Occipital lobe (tissue), 2 donors: ENCODE measurements around the gene SMIM38. TPM values are rescaled to one million over a fixed set of nuclear protein-coding genes. Genes with fewer than 3 reads are reported as not detected.

Experiments
- DNase-seq: peaks from one replicate; lab custom pipeline; 2025; lab: John Stamatoyannopoulos, UW
- total RNA-seq: library from RNA; depleted of rRNA; stranded (reverse); fragments of >200 nt; gene quantifications from one replicate; pipeline ENCODE4 v1.2.3, GENCODE V29; 2014

The SMIM38 gene
- 0.78 TPM for total RNA-seq

DNA sequence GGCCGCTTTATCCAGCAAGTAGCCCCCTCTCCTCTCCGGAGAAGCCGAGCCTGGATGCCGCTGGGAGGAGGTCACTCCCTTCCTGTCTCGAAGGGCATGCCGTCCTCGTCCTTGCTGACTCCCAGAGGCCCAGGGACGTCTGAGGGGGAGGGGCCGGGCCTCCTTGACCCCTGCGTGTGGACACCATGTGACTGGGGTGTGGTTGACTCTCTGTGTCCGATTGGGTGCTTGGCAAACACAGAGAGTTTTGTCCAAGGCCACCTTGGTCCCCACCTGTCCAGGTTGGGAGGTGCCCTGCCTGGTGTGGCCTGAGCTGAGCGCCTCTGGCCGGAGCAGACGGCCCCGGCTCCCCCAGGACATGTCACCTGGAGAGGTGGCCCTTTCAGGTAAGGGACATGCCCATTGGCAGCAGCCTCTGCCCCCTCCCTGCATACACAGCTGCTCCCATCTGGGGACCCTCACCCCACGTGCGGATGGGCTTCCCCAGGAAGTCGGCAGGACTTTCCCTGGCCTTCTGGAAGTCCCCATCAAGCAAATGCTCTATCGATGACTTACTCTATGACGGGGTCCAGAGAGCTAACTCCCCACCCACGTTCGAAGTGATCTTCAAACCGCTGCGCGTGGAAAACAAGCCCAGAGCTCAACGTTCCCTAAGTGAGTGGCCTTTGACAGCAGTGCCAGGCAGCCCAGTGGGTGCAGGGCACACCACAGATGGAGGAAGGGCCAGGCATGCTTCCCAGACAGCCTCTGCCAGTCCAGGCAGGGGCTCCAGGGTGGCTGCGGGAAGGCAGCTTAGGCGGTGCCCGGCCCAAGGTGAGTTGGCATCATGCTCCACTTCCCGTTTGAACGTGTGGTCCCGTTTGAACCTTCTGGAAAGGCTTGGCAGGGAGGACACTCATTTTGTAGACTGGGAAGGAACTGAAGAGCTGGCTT is at the start of gene SMIM38:
Gene SMIM38, plus strand, starts transcription at position 634 of the 933 bp plus-strand sequence. CDS start 1,912 bp downstream, outside the sequence.
- DNase-seq = no peak

DNA sequence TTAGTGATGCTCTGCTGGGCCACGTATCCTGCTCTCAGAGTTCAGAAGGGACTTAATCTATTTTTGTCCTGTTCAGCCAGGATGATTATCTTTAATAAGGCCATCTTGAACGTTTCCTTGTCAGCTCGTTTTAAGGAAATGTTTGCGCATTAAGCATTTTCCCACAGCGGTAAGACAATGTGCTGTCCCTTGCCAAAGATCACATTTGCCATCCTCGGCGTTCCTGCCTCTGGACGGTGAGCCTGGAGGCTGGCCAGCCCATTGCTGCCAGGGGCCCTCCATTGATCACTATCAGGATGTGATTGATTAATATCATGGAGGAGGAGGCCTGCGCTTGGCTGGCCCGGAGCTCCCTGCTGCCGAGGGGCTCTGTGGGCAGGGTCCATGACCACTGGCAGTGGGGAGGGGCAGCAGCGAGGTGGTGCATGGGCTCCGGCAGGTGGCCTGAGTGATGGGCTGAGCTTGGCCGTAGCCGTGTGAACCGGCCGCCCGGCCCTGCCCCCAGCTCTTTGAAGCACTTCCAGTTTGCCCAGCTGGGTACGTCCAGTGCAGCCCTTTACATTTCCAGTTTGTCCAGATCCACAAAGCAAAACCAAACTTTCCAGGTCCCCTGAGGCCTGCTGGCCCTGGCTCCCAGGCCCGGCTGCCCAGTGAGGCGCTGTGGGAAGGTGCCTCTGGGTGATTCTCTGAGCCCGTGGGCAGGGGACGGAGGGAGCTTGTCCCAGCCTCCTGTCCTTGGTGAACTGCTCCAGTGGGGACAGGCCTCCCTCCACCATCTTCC is 49.5 kb upstream of the SMIM38 start:
- DNase-seq = no peak

- no peak for DNase-seq
Observed at GRCh38 chr11:69107413-69107812, 48.3 kb upstream of the SMIM38 start.

DNA sequence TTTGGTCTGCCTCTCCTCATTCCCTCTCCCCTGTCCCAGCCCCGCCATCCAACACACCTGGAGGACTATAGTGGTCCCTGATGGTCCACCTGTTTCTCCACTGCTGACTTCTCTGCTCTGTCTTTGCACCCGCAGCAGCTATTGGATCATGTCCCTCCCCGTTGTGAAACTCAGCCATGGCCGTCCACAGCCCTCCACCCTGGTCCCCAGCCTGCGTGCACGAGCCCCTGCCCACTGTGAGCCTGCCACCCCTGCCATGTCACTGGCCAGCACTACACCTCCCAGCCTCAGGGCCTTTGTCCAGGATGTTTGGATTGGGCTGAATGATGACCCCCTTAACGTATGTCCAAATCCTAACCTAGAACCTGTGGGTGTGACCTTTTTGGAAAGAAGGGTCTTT is 47.7 kb upstream of the SMIM38 start:
- no peak for DNase-seq

GRCh38 chr11:69108559-69108958 is 47.2 kb upstream of the SMIM38 start:
- no peak for DNase-seq

- DNase-seq = no peak
Observed at GRCh38 chr11:69109101-69109500, 46.6 kb upstream of the SMIM38 start.

DNA sequence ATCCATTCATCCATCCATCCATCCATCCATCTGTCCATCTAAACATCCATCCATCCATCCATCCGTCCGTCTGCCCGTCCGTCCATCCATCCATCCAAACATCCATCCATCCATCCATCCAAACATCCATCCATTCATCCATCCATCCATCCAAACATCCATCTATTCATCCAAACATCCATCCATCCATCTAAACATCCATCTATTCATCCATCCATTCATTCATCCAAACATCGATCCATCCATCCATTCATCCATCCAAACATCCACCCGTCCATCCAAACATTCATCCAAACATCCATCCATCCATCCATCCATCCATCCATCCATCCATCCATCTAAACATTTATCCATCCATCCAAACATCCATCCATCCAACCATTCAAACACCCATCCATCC is 45.3 kb upstream of the SMIM38 start:
- DNase-seq = no peak

DNA sequence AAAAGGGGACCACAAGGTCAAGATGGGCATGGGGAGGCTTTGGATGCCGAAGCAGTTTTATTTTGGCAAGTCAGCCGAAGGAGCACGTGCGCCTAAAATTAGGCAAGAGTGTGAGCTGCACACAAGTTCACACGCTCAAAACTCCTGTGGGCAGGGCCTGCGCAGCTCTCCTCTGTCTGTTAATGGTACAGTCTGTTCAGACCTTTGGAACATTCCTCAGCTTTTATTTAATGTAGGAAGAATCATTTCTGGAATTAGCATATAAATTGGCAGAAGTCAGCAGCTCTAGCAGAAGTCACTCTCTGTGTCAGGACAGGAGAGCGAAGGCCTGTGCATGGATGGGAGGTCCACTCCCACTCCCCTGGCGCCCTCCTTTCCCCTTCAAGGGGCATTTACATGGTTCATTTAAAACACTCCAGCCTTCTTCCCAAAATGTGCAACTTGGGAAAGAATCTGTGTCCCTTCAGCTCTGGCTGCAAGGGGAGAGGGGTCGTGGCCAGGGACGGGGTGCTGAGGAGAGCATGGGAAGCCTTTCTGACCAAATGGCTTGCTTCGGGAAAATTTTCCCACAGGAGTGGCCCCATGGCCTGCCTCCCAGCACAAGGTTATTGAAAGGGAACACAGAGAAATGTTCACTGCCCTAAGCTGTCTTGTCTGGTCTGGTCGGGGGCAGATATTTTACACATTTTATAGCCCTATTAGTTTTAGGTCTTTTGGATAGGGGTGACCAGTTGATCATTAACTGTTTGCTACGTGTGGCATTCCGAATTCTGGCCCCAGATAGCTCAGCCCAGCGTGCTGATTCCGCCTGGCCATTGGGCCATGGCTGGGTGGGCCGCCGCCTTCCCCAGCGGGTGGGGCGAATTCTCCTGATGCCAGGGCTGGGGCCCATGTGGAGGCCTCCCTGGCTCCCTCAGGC is 43.9 kb upstream of the SMIM38 start:
- DNase-seq = no peak

GRCh38 chr11:69113226-69113625 is 42.5 kb upstream of the SMIM38 start:
- no peak for DNase-seq

DNA sequence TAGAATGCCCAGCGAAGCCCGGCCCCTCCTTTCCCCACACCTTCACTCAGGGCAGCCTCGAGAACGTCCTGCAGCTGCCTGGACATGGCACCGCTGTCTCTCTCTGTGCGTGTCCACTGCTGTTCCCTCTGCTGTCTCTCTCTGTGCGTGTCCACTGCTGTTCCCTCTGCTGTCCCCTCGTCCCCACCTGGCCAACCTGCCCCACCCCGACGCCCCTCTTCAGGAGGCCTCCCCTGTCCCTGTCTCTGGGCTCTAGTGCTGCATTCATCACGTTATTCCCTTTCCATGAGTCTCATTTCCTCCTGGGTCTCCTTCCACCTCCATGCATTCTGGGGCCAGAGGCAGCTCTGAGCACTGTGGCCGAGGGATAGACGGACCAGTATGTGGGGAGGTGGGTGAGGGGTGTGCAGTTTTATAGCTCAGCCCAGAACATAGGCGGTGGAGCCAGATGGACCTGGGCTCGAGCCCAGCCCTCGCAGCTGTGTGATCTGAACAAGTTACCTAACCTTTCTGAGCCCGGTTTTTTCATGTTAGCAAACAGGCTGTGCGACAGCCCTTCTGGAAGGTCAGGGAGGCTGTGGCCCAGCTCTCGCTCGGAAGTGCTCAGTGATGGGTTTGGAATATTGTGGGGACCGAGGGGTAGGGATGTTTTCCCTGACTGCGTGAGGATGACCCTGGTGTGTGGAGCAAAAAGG is 41.9 kb upstream of the SMIM38 start:
- DNase-seq = no peak

DNA sequence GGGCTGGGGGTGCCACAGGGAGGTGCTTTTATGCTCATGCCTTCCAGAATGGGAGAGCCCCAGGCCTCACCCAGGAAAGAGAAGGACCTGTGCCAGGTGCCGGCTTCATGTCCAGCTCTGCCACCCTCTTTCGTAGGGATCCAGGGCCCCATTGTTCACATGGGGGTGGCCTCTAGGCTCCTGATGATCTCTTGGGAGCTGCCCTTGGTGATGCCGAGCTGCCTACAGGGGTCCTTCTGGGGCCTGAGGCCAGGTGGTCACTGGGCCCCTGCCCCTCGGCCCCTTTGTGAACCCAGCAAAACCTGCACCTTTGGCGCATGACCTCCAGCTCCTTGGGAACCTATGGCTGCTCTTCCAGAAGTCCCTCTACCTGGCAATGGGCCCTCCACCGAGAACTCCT is 41.4 kb upstream of the SMIM38 start:
- DNase-seq = no peak

DNA sequence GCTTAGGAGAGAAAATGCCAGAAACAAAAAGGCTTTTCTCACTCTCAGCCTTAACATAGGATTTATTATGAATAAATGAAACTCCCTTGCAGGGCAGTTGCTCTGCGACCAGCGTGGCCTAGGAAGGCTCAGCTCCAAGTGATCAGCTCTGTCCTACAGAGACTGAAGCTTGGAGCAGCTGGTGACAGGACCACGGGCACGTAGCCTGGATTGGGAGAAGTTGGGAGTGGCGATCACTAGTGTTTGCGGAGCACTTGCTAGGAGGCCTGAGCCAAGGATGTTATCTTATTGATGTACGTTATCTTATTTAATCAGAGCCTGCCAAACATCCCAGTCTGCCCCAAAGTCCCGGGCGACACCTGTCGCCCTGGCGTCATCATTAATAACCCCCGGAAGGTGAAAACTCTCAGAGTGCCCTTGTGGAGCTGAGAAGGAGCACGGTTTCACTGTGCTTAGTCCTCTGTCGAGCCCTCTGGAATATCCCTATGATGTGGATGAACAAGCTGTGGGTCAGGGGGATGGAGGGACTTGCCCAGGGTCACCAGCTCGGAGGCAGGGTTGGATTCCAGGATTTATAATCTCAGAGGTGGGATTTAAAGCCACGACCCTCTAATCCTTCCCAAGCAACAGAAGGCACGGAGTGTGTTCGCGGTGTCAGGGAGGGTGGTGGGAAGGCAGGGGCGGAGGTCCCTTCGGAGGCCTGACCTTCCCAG is 40.8 kb upstream of the SMIM38 start:
- DNase-seq = no peak

GRCh38 chr11:69115586-69116560 is 39.9 kb upstream of the SMIM38 start:
- DNase-seq = no peak

- DNase-seq = no peak
Observed at GRCh38 chr11:69116671-69117070, 39.1 kb upstream of the SMIM38 start.

GRCh38 chr11:69119190-69119589 is 36.5 kb upstream of the SMIM38 start:
- DNase-seq = no peak

DNA sequence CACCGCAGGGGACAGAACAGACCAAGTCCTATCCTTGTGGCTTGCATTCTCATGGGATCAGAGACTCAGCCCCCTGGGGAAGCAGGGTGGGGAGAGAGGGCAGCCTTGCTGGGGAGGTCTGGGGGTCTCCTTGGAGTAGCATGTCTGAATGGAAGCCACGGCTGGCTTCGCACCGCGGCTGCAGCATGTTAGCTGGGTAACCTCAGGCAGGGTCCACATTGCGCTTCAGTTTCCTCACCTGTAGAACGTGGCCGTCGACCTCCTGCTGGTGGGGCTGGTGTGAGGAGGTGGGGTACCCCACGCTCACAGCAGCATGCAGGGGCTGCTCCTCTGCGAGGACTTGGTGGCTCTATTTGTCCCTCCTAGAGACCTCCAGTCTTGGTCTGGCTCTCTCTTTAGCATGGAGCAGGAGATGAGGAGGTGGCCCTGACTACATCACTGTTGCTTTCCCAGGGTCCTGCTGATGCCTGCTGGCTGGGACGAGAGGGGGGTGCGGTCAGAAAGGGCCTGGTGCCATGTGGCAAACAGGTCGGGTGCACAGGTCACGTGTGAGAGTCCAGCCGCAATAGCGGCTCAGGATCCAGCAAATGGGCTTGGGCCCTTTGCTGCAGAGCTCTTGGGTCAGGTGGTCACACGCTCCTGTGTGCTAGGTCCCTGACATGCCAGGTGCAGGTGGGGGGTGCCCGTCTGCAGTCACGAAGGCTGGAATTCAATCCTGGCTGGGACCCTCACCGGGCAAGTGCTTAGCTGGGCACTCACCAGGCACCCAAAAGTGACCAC is 35.4 kb upstream of the SMIM38 start:
- no peak for DNase-seq

DNA sequence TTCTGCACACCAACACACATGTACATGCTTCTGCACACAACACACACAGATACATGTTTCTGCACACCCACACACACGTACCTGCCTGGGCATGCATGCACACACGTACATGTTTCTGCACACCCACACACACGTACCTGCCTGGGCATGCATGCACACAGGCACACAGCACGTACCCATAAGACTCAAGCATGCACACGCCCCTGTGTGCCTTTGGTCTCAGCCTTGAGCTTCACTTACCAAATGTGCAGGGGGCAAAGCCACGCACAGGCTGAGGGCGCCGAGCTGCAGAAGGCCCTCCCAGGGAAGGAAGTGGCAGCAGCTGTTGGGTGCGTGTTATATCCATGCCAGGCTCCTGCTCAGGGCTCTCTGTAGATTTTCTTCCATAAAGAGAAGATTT is 34.7 kb upstream of the SMIM38 start:
- DNase-seq = no peak
